Measurements from ENCODE around the gene EPHA7.

Gene EPHA7

GRCh38 chr6:93238632-93239031 is 180.7 kb downstream of the EPHA7 start:
- no peak for DNase-seq

DNA sequence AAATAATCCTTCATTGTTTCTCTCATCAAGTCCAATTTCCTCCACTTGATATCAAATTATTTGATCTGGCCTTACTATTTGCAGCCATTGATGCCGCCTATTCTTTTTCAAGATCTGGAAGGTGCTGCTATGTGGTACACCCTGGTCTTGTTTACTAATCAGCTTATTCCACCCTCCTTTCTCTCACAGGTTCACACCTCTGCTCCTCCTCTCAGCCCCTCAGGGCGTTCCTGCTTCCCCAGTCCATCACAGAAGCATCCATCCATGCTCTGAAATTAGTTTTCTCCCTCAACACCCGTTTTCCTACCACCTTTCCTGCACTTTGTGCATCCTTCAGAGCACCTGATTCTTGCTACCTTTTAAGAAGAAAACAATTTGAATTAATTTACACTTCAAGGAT is 183.6 kb downstream of the EPHA7 start:
- DNase-seq = no peak

DNA sequence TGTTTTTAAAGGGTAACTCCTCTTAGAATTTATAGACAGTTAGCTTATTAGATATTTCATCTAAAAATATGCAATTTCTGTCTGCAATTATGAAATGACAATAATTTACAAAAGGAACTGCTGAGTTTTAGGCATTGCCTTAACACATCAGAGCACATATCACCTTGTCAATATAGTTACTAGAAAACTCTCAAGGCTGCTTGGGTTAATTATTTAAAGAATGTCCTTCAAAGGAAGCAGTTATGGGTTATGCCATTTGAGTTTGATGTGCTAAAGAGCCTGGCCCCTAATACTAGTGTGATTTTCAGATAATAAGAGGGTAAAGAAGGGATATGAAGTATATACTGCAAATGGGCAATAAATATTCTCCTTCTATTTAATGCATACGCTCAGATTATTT is 192.5 kb downstream of the EPHA7 start:
- DNase-seq = no peak

DNA sequence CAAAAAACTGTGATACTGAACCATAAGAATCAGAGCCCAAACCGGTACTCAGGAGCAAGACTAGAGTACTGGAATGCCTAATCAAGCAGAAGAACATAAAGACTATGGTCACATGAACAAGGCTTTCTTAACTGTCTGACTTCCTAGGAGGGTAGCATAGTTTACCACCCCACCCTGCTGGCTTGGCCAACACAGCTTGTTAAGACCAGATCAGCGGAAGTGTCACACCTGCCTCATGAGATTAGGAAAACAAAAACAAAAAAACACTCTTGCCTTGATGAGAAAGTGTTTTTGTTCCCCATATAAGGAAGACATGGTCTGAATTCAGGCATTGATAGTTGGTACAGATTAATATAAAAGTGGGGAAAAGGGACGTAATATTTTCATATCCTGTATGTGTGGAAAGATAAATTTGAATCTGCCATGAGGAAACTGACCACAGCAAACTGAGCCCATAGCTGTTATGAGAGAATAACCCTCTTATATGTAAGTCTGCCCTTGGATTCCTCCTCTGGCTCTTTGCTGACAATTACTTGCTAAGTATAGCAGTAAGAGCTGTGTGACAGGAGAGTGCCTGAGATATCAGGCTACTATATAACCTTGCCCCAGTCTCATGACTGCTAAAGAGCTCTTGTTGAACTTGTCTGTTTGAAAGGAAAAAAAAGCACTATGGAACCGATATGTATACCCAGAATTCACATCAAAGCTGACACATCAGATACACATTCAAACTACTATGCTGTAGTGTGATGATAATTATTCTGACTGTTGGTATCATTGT is 197.1 kb downstream of the EPHA7 start:
- DNase-seq = peak; percentile 5

DNA sequence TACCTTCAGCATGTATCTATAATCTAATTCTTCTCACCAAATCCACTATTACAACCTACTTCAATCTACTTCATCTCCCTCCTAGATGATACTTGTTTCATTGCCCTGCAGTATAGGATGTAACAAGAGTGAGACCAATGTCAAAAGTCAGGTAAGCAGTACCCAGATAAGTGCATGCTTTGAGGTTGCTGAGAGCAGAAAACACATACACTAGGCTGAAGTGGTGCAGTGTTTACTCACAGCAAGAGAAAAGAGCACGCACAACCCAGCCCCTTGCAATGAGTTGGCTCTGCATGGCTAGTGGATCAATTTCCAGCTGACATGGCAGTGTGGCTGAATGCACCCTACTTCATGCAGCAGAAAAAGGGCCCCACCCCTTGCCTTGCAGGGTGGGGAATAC is 199.9 kb downstream of the EPHA7 start:
- peak; percentile 70 for DNase-seq

DNA sequence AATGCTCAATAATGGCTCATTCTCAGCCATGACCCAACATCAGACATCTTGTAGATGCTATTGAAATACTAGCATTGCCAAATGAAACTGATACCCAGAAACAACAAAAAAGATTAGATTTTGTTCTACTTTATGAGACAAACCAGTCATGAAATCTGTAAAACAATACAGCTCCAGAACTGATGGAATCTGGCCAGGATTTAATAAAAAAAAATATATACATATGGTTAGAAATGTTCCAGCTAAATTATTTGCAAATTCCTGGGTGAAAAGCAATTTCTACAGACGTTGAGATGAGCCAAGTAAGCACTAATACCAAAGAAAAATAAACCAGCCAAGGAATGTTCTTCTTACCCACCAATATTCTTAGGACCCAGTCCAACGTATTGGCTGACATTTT is 201.3 kb downstream of the EPHA7 start:
- DNase-seq = no peak

DNA sequence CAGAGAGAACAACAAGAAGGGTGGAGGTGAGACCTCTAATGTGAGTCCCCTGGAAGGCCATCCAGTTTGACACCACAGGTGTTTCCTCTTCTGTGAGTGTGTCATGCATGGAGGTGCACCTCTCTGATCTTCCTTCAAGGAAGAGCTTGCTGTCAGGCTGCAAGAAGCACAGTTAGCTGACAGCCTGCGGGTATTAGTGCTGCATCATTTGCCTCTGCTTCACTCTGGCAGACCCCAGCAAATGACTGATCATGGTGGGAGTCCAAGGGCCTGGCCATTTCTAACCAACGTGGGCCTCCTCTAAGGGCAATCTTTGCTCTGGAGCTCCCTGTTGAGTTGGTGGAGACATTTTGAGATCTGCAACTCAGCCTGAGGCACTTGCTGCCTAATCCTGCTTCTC is 206.3 kb downstream of the EPHA7 start:
- no peak for DNase-seq

DNA sequence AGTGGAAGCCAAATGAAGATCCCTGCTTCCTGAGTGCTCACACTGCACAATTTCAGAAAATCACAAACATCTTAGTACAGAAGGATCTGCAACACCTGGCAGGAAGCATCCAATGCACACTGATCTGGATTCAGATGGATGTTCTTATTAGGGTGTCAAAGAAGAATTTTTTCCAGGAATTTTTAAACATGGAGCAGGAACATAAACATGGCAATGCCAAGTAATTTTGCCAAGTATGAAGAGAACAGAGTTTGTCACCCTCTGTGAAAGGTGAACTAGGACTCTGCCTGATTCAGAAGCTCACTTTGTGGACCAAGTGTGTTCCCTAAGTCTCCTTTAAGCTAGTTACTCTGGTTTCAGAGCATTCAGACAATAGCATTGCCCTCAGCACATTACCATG is 208.5 kb downstream of the EPHA7 start:
- DNase-seq = no peak

DNA sequence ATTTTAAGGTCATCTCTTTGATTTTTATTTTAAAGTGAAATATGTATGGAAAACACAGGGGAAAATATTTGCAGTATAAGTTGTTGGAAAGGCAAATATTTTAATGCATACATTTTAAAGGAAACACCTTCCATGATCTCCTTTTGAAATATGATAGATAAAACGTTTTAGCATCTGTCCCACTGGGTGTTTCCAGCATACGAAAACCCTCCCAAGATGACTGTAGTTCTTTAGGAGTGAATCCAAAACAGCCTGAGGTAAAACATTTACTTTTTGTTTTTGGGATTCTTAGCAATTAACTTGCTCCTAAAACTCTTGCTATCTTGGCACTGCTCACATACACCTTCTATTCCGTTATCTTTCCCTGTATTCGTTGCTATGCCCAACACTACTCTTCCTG is 210.0 kb downstream of the EPHA7 start:
- DNase-seq = no peak

- DNase-seq = no peak
Observed at GRCh38 chr6:93196406-93196970, 222.9 kb downstream of the EPHA7 start.

- no peak for DNase-seq
Observed at GRCh38 chr6:93194480-93194879, 224.9 kb downstream of the EPHA7 start.

GRCh38 chr6:93193868-93194267 is 225.5 kb downstream of the EPHA7 start:
- no peak for DNase-seq
